ENCODE results near the gene IQUB.

GRCh38 chr7:123573341-123573740, 38.9 kb upstream of the IQUB start:
- TF ChIP-seq CTCF (IDR thresholded peaks at IDR 0.05; ENCODE audit: low read depth, low read length, poor library complexity, severe bottlenecking) (no peak), EZH2phosphoT487 (IDR thresholded peaks at IDR 0.05; ENCODE audit: borderline replicate concordance, low read length) (no peak)

All from DOHH2 (cell line).